ENCODE data around the gene ACOXL.

The ACOXL gene

DNA sequence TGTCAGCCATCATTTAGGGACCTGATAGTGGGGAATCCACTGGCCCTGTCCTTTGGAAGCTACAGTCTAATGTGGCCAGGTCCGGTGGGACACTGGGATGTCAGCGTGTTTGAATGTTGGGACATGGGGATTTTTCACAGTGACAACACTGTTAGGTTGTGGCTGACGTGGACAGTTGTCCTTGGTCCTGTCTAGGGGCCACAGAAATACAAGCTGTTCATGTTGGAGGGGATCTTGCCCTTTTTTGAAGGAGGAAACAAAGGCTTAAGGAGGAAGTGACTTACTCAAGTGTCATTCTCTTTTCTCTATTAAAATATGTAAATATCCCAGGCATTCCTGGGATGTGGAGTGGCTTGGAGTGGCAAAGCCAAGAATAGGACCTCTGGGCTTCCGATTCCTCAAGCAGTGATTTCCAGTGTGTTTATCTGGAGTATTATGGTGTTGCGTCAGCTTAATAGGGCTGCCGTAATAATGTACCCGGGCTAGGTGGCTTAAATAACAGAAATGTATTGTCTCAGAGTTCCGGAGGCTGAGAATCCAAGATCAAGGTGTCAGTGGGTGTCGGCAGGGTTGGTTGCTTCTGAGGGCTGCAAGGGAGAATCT, 8.5 kb downstream of the ACOXL start:
- TF ChIP-seq, protein P1, sequence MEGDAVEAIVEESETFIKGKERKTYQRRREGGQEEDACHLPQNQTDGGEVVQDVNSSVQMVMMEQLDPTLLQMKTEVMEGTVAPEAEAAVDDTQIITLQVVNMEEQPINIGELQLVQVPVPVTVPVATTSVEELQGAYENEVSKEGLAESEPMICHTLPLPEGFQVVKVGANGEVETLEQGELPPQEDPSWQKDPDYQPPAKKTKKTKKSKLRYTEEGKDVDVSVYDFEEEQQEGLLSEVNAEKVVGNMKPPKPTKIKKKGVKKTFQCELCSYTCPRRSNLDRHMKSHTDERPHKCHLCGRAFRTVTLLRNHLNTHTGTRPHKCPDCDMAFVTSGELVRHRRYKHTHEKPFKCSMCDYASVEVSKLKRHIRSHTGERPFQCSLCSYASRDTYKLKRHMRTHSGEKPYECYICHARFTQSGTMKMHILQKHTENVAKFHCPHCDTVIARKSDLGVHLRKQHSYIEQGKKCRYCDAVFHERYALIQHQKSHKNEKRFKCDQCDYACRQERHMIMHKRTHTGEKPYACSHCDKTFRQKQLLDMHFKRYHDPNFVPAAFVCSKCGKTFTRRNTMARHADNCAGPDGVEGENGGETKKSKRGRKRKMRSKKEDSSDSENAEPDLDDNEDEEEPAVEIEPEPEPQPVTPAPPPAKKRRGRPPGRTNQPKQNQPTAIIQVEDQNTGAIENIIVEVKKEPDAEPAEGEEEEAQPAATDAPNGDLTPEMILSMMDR (IDR thresholded peaks at IDR 0.05; ENCODE audit: insufficient read depth, missing control alignments): no peak
- no peak for DNase-seq (ENCODE audit: insufficient read length, low spot score)
- no peak for FAIRE-seq

DNA sequence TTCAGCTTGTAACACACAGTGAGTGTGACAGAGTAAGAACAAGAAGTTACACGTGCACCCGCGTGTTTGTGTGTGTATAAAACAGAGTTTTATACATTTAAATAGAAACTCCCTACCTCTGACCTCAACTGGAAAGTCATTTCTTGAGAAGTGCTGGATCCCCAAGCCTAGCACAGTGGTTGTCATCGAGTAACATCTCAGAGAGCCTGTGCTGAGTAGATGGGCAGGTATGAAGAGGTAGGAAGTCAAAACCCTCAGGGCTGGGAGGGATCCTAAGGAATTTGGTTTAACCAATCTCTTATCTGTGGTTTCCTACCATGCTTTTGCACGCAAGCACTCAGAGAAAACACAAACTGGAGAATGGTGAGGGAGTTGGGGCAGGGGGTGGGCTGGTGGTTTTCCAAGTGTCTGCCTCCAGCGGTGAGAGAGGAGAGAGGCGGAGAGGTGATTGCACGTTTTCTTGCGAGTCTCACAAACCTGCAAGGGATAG, 9.2 kb downstream of the ACOXL start:
- TF ChIP-seq, protein P1 (IDR thresholded peaks at IDR 0.05; ENCODE audit: insufficient read depth, missing control alignments): no peak
- FAIRE-seq: no peak
- DNase-seq (ENCODE audit: insufficient read length, low spot score): no peak

DNA sequence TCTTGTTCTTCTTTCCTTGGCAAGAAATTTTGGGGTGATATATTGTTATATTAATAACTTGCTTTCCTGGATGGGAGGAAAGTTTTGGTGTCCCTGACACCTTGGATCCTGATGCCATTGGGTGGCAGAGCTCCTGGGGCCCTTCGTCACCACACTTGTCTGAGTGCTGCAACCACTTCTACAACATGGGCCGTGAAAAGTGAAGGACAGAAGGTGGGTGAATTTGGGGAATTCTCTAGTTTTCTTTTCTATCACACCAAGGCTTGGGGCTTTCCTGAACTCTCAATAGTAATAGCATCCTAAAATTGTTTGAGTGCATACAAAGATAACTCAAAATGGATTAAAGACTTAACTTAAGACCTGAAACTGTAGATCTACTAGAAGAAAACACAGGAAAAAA, 10.0 kb downstream of the ACOXL start:
- FAIRE-seq (no peak), DNase-seq (ENCODE audit: insufficient read length, low spot score) (no peak)
- TF ChIP-seq, protein P1 (IDR thresholded peaks at IDR 0.05; ENCODE audit: insufficient read depth, missing control alignments): no peak

DNA sequence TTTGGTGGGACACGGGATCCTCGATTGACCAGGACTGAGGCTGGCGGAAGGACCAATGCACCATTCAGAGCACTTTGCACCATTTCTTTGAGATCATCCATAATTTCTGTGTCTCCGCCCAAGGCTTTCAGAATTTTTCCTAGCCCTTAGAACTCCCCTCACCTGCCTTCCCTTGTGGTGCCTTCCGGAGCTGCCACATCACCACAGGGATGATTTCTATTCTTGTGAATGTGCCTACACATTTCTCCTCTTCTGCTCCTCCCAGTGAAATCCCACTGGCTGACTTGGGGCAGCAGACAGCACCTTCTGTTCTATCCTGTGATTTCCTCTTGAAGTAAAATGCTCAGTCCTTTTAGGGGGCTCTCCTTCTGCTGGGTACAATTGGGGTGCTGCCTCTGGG, 11.2 kb downstream of the ACOXL start:
- FAIRE-seq (no peak), DNase-seq (ENCODE audit: insufficient read length, low spot score) (no peak)
- TF ChIP-seq, protein P1 (IDR thresholded peaks at IDR 0.05; ENCODE audit: insufficient read depth, missing control alignments): no peak

DNA sequence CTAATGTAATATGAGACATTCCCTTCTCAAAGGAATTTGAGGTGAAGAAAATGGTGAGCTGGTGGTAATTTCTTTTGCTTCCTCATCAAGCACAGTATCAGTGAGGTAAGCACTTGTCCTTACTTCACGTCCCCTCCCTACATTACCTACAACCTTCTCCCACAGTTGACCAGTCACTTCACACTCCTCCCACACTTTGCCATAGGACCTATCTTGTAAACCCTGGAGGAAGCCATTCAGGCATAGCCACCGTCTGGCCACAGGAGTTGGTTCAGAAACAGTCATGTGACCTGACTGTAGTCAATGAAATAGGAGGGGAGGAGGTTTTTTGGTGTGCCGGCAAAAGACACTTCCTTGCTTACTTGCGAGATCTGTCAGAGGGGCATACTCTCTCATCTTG, 12.1 kb downstream of the ACOXL start:
- FAIRE-seq (no peak), DNase-seq (ENCODE audit: insufficient read length, low spot score) (no peak)
- TF ChIP-seq, protein P1 (IDR thresholded peaks at IDR 0.05; ENCODE audit: insufficient read depth, missing control alignments): no peak

DNA sequence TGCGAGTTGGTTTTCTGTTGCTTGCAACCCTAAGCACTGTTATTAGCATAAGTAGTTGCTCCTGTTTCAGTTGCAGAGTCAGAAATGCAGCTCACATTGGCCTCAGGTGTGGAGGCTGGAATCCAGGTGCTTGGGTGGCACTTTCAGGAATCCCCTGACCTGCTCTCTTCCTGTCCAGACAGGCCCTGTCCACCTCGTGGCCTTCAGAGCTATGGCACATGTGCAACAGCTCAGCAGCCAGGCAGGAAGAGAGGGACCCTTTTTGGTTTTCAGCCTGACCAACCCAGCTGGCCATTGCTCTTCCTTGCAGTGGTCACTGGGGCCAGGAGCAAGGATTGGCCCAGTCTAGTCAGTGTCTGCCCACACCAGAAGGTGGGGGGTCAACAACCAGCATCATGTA, 12.7 kb downstream of the ACOXL start:
- no peak for DNase-seq (ENCODE audit: insufficient read length, low spot score)
- FAIRE-seq: no peak
- TF ChIP-seq, protein P1 (IDR thresholded peaks at IDR 0.05; ENCODE audit: insufficient read depth, missing control alignments): no peak
